Placental pericyte (primary cell): Measurements from ENCODE around the gene CD300A. TPM values are rescaled to one million over a fixed set of nuclear protein-coding genes. Genes with fewer than 3 reads are reported as not detected.

Source experiments
- small RNA-seq: library from RNA; depleted of rRNA; stranded (forward); fragments of <200 nt; gene quantifications from one replicate; pipeline ENCODE3, GENCODE V24; 2012; ENCODE audit warnings: low replicate concordance
- total RNA-seq: library from RNA; depleted of rRNA; stranded (reverse); fragments of >200 nt; gene quantifications from 2 replicates; pipeline ENCODE4 v1.2.3, GENCODE V29; 2012

Gene CD300A
- not detected in 2 replicates for total RNA-seq

DNA sequence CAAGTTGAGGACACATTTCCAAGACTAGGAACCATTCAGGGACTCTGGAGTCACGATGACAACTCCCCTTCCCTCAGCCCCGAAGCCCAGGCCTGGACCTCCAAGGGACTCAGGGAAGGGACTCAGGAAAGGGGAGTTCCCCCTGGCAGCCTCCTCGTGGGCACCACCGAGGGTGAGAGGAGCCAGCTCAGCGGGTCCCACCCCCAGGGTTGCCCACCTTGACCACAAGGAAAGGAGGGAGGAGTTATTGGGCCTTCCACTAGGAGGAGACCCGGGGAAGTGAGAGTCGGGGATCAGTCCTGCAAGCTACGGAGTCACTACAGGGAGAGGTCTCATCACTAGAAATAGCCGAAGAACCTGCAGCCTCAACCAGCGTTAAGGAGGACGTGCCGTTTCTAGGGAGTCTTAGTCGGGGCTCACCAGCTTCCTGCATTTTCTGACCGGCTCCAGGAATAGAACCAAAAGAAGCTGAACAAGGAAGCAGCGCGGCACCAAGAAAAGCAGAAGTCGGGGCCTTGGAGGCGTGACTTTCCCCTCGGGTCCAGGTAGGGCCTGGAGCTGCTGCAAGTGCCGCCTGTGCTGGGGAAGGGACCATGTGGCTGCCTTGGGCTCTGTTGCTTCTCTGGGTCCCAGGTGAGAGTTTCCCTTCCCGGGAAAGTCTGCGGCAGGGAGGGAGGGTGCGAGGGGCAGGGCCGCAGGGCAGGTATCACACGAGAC, at the start of gene CD300A:
TSS of gene CD300A (plus strand) at position 524 of the 717 bp plus-strand sequence. CDS start at position 594, 70 bp downstream.

DNA sequence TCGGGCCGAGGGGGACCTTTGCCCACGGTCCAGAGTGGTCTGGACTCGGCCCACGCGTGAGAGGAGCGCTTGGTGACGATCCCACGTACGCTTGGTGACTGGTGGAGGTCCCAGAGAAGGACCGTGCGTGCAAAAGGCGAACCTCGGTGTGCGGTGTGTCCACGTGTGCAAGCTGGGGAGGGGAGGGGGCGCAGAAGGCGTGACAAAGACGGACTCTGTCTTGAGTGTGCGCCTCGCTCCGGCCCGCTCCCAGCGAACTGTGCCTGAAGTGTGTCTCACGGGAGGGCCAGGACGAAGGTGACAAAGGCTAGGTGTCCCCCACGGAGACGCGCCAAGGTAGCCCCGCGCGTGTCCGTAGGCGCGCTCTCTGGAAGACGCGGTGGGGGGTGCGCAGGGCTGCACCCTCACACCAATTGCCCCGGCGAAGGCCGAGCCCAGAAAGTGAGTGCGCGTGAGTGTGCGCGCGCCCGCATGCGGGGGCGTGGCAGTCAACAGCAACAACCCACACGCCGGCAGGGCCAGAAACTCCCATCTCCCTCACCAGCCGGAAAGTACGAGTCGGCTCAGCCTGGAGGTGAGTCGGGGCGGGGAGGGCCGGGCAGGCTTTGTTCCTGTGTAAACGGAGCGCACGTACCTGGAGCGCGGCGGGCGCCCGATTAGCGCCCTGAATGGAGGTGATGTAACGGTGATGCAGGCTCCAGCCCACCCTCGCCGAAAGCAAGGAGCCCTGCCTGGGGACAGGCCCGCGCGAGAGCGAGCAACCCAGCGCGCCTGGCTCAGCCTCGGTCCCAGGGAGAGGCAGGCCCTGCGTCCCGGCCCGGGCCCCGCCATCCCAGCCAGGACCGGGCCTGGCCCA, 34.6 kb upstream of the CD300A start, which contains the start of gene GPRC5C:
TSS of gene GPRC5C (plus strand) at position 521 of the 856 bp plus-strand sequence. CDS start 7,689 bp downstream, outside the sequence.

GRCh38 chr17:74531231-74531761, 64.9 kb downstream of the CD300A start, which contains the start of gene CD300LB:
Gene CD300LB, minus strand, starts transcription at chr17:74531475. Its CDS starts 125 bp downstream, at chr17:74531350.

Small RNA genes lying within 50 kb of the gene (small RNA-seq; reads per million reads assigned to genes)
- not detected for gene RNA5SP448

Other genes starting within 250 kb of the CD300A start
- gene DNAI2, start 192.4 kb upstream of the CD300A start, total RNA-seq: not detected in 2 replicates
- gene KIF19, start 140.4 kb upstream of the CD300A start, total RNA-seq: not detected in 2 replicates
- gene BTBD17, start 104.8 kb upstream of the CD300A start, total RNA-seq: not detected in 2 replicates
- gene GPR142, start 99.1 kb upstream of the CD300A start, total RNA-seq: not detected in 2 replicates
- gene GPRC5C, start 34.5 kb upstream of the CD300A start, total RNA-seq: 0.72 and 8.3 TPM in 2 replicates
- gene CD300LB, start 64.8 kb downstream of the CD300A start, total RNA-seq: not detected in 2 replicates
- gene CD300C, start 79.5 kb downstream of the CD300A start, total RNA-seq: not detected in 2 replicates
- gene CD300H, start 100.9 kb downstream of the CD300A start, total RNA-seq: not detected in 2 replicates
- not detected in 2 replicates for gene CD300LD, start 125.6 kb downstream of the CD300A start, total RNA-seq
- gene CD300E, start 157.1 kb downstream of the CD300A start, total RNA-seq: not detected in 2 replicates
- gene CD300LF, start 246.3 kb downstream of the CD300A start, total RNA-seq: 0.29 TPM in 1 of 2 replicates, not detected in the other